ENCODE measurements around the gene SMARCAL1.

GRCh38 chr2:216410550-216410949 lies 1.7 kb upstream of the SMARCAL1 start:
- TF ChIP-seq CTCF (IDR thresholded peaks at IDR 0.05) (no peak), POLR2A (IDR thresholded peaks at IDR 0.05) (no peak)
